C4-2B (cell line): Measurements from ENCODE around the gene EFNA3.

ENCODE experiments used
- ZFX ChIP-seq: fragments of 450-650 bp; IDR thresholded peaks from 2 replicates; pipeline ENCODE4 v1.6.1; 2017
- TF ChIP-seq, protein P1 (sequence below): fragments of 450-650 bp; conservative IDR thresholded peaks from 2 replicates; pipeline ENCODE4 v1.5.1; 2017; ENCODE audit warnings: mild to moderate bottlenecking

DNA sequence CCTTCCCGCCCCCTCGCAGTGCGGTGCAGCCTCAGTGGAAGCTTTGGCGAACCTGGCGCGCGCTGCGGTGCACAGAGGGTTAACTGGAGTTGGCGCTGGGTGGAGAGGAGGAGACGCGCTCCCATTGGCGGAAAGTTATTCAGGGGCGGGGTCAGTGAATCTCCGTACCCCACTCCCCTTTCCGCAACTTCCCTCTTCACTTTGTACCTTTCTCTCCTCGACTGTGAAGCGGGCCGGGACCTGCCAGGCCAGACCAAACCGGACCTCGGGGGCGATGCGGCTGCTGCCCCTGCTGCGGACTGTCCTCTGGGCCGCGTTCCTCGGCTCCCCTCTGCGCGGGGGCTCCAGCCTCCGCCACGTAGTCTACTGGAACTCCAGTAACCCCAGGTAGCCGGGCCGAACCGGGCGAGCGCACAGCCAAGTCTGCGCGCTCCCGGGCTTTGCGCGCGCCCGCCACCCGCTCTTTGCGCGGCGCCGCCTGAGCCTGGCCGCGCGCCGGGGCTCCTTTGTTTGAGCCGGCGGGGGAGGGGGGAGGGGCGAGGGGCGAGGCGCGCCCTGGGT lies 15.0 kb upstream of the EFNA3 start, which contains the start of gene EFNA4:
- TF ChIP-seq, protein P1, sequence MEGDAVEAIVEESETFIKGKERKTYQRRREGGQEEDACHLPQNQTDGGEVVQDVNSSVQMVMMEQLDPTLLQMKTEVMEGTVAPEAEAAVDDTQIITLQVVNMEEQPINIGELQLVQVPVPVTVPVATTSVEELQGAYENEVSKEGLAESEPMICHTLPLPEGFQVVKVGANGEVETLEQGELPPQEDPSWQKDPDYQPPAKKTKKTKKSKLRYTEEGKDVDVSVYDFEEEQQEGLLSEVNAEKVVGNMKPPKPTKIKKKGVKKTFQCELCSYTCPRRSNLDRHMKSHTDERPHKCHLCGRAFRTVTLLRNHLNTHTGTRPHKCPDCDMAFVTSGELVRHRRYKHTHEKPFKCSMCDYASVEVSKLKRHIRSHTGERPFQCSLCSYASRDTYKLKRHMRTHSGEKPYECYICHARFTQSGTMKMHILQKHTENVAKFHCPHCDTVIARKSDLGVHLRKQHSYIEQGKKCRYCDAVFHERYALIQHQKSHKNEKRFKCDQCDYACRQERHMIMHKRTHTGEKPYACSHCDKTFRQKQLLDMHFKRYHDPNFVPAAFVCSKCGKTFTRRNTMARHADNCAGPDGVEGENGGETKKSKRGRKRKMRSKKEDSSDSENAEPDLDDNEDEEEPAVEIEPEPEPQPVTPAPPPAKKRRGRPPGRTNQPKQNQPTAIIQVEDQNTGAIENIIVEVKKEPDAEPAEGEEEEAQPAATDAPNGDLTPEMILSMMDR, result no peak
- peak; percentile 28; the same call in 1 of the 2 replicates for TF ChIP-seq ZFX
